ENCODE data around the gene ZCCHC7.

- TF ChIP-seq CTCF (IDR thresholded peaks at IDR 0.05) (no peak), POLR2A (IDR thresholded peaks at IDR 0.05) (no peak)
Measured at GRCh38 chr9:37379835-37380234, 259.5 kb downstream of the ZCCHC7 start.

Data from thyroid gland (tissue), 4 donors.